GM21390 (cell line): ENCODE results near the gene CTDNEP1.
A peak's percentile ranks its signal among the peaks of the same experiment; 100 is the strongest.
"Not testable (repeated sequence)": the region's sequence is repeated elsewhere in the genome, so short reads cannot be mapped to it uniquely, and the experiment has no call there.

ENCODE experiments used
- ATAC-seq: cut with Tn5 transposase; IDR thresholded peaks from one replicate; pipeline ENCODE4 v1.9.1; 2021; ENCODE audit not compliant: unreplicated experiment

The CTDNEP1 gene

GRCh38 chr17:7249214-7249613 lies 2.3 kb downstream of the CTDNEP1 start:
- ATAC-seq = no peak

GRCh38 chr17:7248796-7249195 lies 2.7 kb downstream of the CTDNEP1 start:
- no peak for ATAC-seq

- no peak for ATAC-seq
Measured at GRCh38 chr17:7246779-7247178, 4.8 kb downstream of the CTDNEP1 start.

DNA sequence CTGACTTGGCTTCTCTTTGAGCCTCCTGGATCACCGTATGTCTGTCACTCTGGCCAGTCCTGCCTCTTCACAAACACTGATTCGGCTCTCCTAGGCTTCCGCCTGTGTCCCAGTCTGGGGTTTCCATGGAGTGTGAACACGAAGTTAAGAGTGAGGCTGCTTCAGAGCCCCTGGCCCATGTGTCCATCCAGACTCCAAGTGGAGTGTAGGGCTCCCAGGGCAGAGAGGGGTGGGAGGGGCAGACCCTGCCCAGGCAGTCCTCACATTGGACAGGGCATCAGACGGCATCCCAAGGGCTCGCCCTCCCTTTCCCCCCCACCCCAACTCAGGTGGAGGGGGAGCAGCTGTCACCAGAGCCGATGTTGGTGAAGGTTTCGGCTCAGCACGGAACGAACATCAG lies 7.7 kb downstream of the CTDNEP1 start:
- not testable (repeated sequence) for ATAC-seq

DNA sequence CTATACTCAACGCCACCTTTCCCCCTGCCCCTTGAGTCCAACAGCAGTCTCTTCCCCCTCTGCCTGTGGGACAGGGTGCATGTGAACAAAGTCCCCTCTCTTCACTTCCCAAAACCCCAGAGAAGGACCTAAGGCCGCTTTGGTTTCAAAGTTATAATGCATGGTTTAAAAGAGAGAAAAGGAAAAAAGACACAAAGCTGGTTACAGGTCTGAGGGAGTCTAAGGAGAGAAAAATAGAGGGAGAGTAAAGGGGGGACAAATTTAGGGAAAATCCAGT lies 8.1 kb downstream of the CTDNEP1 start:
- no peak for ATAC-seq

GRCh38 chr17:7242717-7243452 lies 8.6 kb downstream of the CTDNEP1 start:
- peak; percentile 39 for ATAC-seq

GRCh38 chr17:7241783-7242716 lies 9.5 kb downstream of the CTDNEP1 start, which contains the start of gene GABARAP:
TSS of gene GABARAP (minus strand) at chr17:7242449. CDS start at chr17:7242330, 119 bp downstream.
- no peak for ATAC-seq

DNA sequence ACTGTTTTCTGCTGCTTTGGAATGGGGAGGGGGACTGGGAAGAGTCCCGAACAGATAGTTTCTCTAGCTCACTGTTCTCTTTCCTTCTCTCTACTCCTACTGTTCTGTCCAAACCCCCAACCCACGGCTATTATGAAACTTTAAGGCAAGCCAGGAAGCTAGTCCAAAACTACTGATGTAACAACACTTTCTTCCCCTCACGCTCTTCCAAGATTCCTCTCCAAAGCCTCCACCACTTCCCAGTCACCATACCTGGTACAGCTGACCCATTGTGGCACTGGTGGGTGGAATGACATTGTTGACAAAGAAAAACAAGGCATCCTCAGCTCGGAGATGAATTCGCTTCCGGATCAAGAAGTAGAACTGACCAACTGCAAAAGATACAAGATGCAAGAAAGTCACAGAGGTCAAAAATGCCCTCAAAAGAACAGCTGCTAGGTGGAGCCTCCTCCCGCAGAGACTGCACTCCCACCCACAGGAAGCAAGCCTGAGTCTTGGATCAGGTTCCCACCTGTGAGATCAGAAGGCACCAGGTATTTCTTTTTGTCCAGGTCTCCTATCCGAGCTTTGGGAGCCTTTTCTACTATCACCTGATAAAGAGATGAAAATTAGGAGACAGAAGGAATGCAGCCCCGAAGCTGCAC lies 10.3 kb downstream of the CTDNEP1 start:
- no peak for ATAC-seq

- no peak for ATAC-seq
Measured at GRCh38 chr17:7240375-7240774, 11.2 kb downstream of the CTDNEP1 start.

- peak; percentile 41 for ATAC-seq
Measured at GRCh38 chr17:7239091-7240027, 12.2 kb downstream of the CTDNEP1 start, which contains the start of gene PHF23. TSS of gene PHF23 (minus strand) at chr17:7239457. CDS start at chr17:7239279, 178 bp downstream.

DNA sequence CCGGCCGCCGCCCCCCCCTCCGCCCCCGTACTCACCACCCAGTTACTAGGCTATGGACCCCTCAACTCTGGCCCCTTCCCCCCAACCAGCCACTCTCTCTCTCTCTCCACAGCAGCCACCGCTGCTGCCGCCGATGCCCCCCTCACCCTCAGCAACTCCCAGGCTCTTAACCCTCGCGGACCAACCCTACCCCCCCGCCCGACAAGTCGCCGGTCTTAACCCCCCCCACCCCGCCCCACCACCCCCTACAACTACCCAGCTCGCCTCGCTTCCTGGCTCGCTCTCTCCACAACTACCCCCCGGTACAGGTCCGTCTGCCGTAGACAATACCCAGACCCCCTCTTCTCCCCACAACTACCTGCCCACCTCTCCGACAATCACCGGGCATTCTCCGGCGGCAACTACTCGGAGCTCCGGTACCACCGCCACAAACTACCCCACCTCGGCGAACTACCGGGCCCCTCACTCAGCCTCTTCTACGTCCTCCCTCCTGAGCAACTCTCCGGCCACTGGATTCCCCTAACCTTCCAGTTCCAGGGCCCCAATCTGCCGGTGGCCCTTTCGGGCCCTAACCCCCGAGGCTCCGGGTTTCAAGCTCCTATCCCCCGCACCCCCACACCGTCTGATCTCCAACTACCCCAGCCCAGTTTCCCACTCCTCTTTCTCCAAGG lies 13.0 kb downstream of the CTDNEP1 start:
- ATAC-seq = no peak

DNA sequence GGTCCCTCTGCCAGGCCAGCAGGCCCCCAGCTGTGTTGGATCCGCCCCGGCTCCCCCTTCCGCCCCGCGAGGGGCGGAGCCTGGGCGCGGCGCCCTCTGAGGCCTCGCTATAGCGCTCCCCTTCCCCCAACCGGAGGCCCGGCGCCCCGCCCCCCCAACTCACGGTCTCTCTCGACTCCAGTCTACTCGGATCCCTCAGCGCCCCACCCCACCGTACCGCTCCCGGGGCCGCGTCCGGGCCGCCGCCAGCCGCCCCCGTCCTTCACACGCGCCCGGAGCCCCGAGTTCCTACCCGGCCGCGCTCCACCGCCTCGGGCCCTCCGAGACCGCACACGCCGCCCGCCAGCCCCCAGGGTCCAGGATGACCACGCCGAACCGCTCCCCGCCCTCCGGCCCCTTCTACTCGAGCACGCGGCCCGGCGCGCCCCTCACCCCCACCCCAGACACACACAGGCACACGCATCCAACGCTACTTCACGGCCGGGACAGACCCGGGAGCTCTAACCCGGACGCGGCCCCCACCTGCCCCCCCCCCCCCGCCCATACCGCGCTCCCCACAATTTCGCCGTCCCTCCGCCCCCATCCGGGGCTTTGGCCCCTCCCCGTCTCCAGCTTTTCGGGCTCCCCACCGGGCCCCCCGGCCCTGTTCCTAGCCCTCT lies 13.6 kb downstream of the CTDNEP1 start:
- no peak for ATAC-seq

DNA sequence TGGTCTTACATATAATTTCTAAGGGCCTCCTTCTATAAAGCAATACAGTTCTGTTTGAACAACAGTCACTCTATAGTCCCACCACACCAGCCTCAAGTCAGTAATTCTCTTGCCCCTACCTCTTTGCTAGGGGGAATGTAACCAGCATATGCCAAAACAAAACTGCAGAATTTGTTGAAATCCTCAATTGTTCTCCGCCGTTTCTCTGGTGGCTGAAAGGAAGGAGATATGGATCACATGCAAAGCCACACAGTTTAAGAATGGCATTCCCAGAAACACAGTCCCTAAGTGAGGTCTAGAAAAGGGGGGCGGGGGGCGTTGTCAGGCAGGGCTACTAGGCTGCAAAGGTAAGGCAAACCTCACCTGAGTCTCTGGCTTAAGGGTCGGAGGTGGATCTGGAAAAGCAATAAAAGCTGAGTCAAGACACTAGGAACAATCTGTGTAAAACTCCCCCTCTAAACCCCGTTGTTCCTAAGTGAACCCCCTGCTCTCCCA lies 14.2 kb downstream of the CTDNEP1 start:
- ATAC-seq = no peak

- no peak for ATAC-seq
Measured at GRCh38 chr17:7236808-7237207, 14.7 kb downstream of the CTDNEP1 start.

- ATAC-seq = no peak
Measured at GRCh38 chr17:7235693-7236665, 15.6 kb downstream of the CTDNEP1 start.

GRCh38 chr17:7234083-7234951 lies 17.2 kb downstream of the CTDNEP1 start, which contains the start of gene DVL2:
TSS of gene DVL2 (minus strand) at chr17:7234517. CDS start at chr17:7234262, 255 bp downstream.
- ATAC-seq = peak; percentile 51

DNA sequence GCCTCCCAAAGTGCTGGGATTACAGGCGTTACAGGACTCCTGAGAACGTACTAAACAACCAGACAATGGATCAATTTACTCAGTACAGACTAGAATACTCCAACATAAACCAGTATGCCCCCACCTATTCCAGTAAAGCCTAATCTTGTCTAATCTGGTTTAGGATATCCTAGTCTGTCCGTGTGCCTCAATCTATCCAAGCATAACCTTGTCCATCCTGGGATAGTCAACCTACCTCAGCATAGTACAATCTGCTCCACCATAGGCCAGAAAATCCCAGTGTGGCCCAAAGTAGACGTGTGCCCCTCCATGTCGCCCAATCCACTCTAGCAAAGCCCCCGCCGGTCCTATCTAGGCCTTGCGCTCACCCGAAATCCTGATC lies 17.8 kb downstream of the CTDNEP1 start:
- ATAC-seq = no peak
